ENCODE results near the gene KRTAP19-3. TPM values are rescaled to one million over a fixed set of nuclear protein-coding genes. Genes with fewer than 3 reads are reported as not detected.
"Not testable (repeated sequence)": the region's sequence is repeated elsewhere in the genome, so short reads cannot be mapped to it uniquely, and the experiment has no call there.

Gene KRTAP19-3
- total RNA-seq, 1 experiment from 2014 or later: not detected

DNA sequence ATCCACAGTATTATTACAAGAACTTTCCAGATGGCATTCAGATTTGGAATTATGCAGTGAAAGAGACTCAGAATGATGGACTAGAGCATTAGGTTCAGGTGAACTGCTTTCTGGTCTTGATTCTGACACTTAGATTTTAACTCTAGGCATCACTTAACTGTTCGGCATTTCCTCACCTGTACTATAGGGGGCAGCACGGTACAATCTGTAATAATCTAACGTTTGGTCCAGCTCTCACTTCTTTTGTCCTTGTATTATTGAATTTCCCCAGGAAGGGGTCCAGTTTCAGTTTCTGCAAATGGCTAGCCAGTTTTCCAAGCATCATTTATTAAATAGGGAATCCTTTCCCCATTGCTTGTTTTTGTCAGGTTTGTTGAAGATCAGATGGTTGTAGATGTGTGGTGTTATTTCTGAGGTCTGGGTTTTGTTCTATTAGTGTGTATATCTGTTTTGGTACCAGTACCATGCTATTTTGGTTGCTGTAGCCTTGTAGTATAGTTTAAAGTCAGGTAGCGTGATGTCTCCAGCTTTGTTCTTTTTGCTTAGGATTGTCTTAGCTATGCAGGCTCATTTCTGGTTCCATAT is 13.9 kb upstream of the KRTAP19-3 start:
- H3K27ac ChIP-seq (ENCODE audit: low read depth, low read length, poor library complexity, severe bottlenecking); DNase-seq (ENCODE audit: low spot score); H3K4me3 ChIP-seq (ENCODE audit: low read depth, low read length, poor library complexity, severe bottlenecking); H3K27me3 ChIP-seq (replicated peaks; ENCODE audit: insufficient read depth, low read depth, low read length, poor library complexity); POLR2A ChIA-PET (ENCODE audit: low non-redundant PET); intact Hi-C loops (cut with micrococcal nuclease; ENCODE audit: unreplicated experiment); H3K4me1 ChIP-seq (ENCODE audit: insufficient read depth, low read length, poor library complexity, severe bottlenecking); CTCF ChIA-PET; H3K9me3 ChIP-seq (ENCODE audit: low read depth, low read length, poor library complexity, severe bottlenecking); BruUV-seq (replicated peaks); H3K36me3 ChIP-seq (ENCODE audit: insufficient read depth, low read length, poor library complexity, severe bottlenecking): not testable (repeated sequence)
- TF ChIP-seq, protein P1, sequence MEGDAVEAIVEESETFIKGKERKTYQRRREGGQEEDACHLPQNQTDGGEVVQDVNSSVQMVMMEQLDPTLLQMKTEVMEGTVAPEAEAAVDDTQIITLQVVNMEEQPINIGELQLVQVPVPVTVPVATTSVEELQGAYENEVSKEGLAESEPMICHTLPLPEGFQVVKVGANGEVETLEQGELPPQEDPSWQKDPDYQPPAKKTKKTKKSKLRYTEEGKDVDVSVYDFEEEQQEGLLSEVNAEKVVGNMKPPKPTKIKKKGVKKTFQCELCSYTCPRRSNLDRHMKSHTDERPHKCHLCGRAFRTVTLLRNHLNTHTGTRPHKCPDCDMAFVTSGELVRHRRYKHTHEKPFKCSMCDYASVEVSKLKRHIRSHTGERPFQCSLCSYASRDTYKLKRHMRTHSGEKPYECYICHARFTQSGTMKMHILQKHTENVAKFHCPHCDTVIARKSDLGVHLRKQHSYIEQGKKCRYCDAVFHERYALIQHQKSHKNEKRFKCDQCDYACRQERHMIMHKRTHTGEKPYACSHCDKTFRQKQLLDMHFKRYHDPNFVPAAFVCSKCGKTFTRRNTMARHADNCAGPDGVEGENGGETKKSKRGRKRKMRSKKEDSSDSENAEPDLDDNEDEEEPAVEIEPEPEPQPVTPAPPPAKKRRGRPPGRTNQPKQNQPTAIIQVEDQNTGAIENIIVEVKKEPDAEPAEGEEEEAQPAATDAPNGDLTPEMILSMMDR (conservative IDR thresholded peaks at IDR 0.05; ENCODE audit: low read depth, low read length): peak; percentile 35; the same call in 1 of the 2 replicates

DNA sequence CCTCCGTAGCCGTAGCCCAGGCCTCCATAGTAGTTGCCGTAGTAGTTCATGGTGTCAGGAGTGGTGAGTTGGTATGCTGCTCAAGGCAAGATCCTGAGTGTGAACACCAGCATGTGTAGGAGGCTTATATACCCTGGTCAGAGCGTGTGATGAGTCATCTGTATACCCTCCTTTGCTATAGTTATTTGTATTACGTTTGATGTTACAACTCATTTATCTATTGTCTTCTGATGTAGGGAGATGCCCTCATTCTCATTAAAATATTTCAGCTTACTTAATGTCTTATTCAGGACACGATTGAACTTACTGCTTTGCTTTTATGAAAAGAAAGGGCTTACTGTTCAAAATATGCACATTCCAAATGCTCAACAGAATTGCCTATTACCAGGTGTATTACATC is 10.2 kb upstream of the KRTAP19-3 start, which contains the start of gene KRTAP19-5:
Gene KRTAP19-5 (minus strand): TSS at position 101 of the 400 bp plus-strand sequence. CDS start 51 bp downstream, at position 50.
- no peak within 1 kb of the TSS for H3K4me3 ChIP-seq (ENCODE audit: low read depth, low read length, poor library complexity, severe bottlenecking)
- no peak within 1 kb of the TSS for H3K27ac ChIP-seq (ENCODE audit: low read depth, low read length, poor library complexity, severe bottlenecking)
- H3K36me3 ChIP-seq (ENCODE audit: insufficient read depth, low read length, poor library complexity, severe bottlenecking): no peaks in the 10 kb centered on the region
- no peak for TF ChIP-seq EZH2 (IDR thresholded peaks at IDR 0.05; ENCODE audit: borderline replicate concordance, low read depth, low read length, poor library complexity, severe bottlenecking)
- TF ChIP-seq, protein P1 (conservative IDR thresholded peaks at IDR 0.05; ENCODE audit: low read depth, low read length): no peak
- intact Hi-C loops (cut with micrococcal nuclease; ENCODE audit: unreplicated experiment): no loop called here
- H3K9me3 ChIP-seq (ENCODE audit: low read depth, low read length, poor library complexity, severe bottlenecking): no peaks in the 10 kb centered on the region
- CTCF ChIA-PET: no interaction called here
- DNase-seq (ENCODE audit: low spot score): no peak
- no peaks in the 10 kb centered on the region for H3K4me1 ChIP-seq (ENCODE audit: insufficient read depth, low read length, poor library complexity, severe bottlenecking)
- POLR2A ChIA-PET (ENCODE audit: low non-redundant PET): no interaction called here
- no TSS peak for BruUV-seq (replicated peaks)
- no peaks in the 10 kb centered on the region for H3K27me3 ChIP-seq (replicated peaks; ENCODE audit: insufficient read depth, low read depth, low read length, poor library complexity)

DNA sequence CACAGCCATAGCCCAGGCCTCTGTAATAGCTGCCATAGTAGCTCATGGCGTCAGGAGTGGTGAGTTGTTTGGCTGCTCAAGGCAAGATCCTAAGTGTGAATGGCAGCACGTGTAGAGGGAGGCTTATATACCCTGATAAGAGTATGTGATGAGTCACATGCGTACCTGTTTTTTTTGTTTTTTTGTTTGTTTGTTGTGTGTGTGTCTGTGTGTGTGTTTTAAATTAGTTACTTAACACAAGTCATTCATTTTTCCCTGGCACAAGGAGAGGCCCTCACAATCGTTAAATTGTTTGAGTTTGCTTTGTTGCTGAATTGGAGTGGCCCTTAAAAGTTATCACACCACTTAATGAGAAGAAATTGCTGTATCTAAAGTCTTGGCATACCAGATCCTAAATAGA is 5.3 kb upstream of the KRTAP19-3 start, which contains the start of gene KRTAP19-4:
Gene KRTAP19-4 (minus strand): TSS at position 101 of the 400 bp plus-strand sequence. CDS start 55 bp downstream, at position 46.
- intact Hi-C loops (cut with micrococcal nuclease; ENCODE audit: unreplicated experiment): no loop called here
- H3K4me3 ChIP-seq (ENCODE audit: low read depth, low read length, poor library complexity, severe bottlenecking): no peak within 1 kb of the TSS
- no peak within 1 kb of the TSS for H3K27ac ChIP-seq (ENCODE audit: low read depth, low read length, poor library complexity, severe bottlenecking)
- no peaks in the 10 kb centered on the region for H3K27me3 ChIP-seq (replicated peaks; ENCODE audit: insufficient read depth, low read depth, low read length, poor library complexity)
- ChIA-PET CTCF (no interaction called here), POLR2A (ENCODE audit: low non-redundant PET) (no interaction called here)
- no peak for TF ChIP-seq EZH2 (IDR thresholded peaks at IDR 0.05; ENCODE audit: borderline replicate concordance, low read depth, low read length, poor library complexity, severe bottlenecking)
- TF ChIP-seq, protein P1 (conservative IDR thresholded peaks at IDR 0.05; ENCODE audit: low read depth, low read length): no peak
- DNase-seq (ENCODE audit: low spot score): no peak
- BruUV-seq (replicated peaks): no TSS peak
- H3K36me3 ChIP-seq (ENCODE audit: insufficient read depth, low read length, poor library complexity, severe bottlenecking): no peaks in the 10 kb centered on the region
- no peaks in the 10 kb centered on the region for H3K9me3 ChIP-seq (ENCODE audit: low read depth, low read length, poor library complexity, severe bottlenecking)
- no peaks in the 10 kb centered on the region for H3K4me1 ChIP-seq (ENCODE audit: insufficient read depth, low read length, poor library complexity, severe bottlenecking)
